SK-N-SH treated with all-trans-retinoic acid at 6 μM for 48 hours (cell line): ENCODE measurements around the gene ZNF202.

Experiments
- ATAC-seq: fragments of 200-7000 bp; cut with Tn5 transposase; 3 replicates; pipeline ENCODE4 v1.9.1; 2020; ENCODE audit warnings: mild to moderate bottlenecking, moderate library complexity
- ARNTL ChIP-seq: fragments of 450-650 bp; formaldehyde crosslinking; IDR thresholded peaks from 2 replicates; pipeline ENCODE4 v1.5.0; 2020; ENCODE audit warnings: low read depth, mild to moderate bottlenecking, moderate library complexity, borderline replicate concordance
- ESRRG ChIP-seq: fragments of 250-450 bp; sonication (Bioruptor Pico); IDR thresholded peaks from 2 replicates; pipeline ENCODE4 v1.6.1; 2021; ENCODE audit warnings: mild to moderate bottlenecking
- OSR1 ChIP-seq: fragments of 250-450 bp; sonication (Bioruptor Pico); IDR thresholded peaks from 2 replicates; pipeline ENCODE4 v1.8.0; 2022; ENCODE audit warnings: moderate library complexity, mild to moderate bottlenecking, inconsistent platforms
- RARB ChIP-seq: fragments of 250-450 bp; sonication (Bioruptor Pico); IDR thresholded peaks from 2 replicates; pipeline ENCODE4 v1.8.0; 2021; ENCODE audit warnings: mild to moderate bottlenecking, moderate library complexity
- TOX ChIP-seq: fragments of 250-450 bp; sonication (Bioruptor Pico); IDR thresholded peaks from 2 replicates; pipeline ENCODE4 v1.8.0; 2021; ENCODE audit warnings: mild to moderate bottlenecking, moderate library complexity, borderline replicate concordance
- ZC3H10 ChIP-seq: fragments of 250-450 bp; sonication (Bioruptor Pico); IDR thresholded peaks from 2 replicates; pipeline ENCODE4 v1.5.1; 2021; ENCODE audit warnings: mild to moderate bottlenecking, moderate library complexity
- ZFP3 ChIP-seq: fragments of 250-450 bp; sonication (Bioruptor Pico); IDR thresholded peaks from 2 replicates; pipeline ENCODE4 v1.5.0; 2020; ENCODE audit warnings: mild to moderate bottlenecking, moderate library complexity
- ZFP30 ChIP-seq: fragments of 450-650 bp; formaldehyde crosslinking; IDR thresholded peaks from 2 replicates; pipeline ENCODE4 v1.5.0; 2022; ENCODE audit warnings: mild to moderate bottlenecking, moderate library complexity
- ZNF70 ChIP-seq: fragments of 450-650 bp; formaldehyde crosslinking; IDR thresholded peaks from 2 replicates; pipeline ENCODE4 v1.5.0; 2020; ENCODE audit warnings: mild to moderate bottlenecking, moderate library complexity
- ZNF8 ChIP-seq: fragments of 450-650 bp; formaldehyde crosslinking; IDR thresholded peaks from 2 replicates; pipeline ENCODE4 v1.5.0; 2020; ENCODE audit warnings: mild to moderate bottlenecking, moderate library complexity
- TF ChIP-seq, protein P1 (sequence below): fragments of 250-450 bp; sonication (Bioruptor Pico); IDR thresholded peaks from 2 replicates; pipeline ENCODE4 v1.5.1; 2021; ENCODE audit warnings: mild to moderate bottlenecking, moderate library complexity
- TF ChIP-seq, protein P2 (sequence below): fragments of 250-450 bp; sonication (Bioruptor Pico); IDR thresholded peaks from 2 replicates; pipeline ENCODE4 v1.8.0; 2021; ENCODE audit warnings: low read depth, mild to moderate bottlenecking, moderate library complexity, borderline replicate concordance
- TF ChIP-seq, protein P3 (sequence below): fragments of 250-450 bp; sonication (Bioruptor Pico); IDR thresholded peaks from 2 replicates; pipeline ENCODE4 v1.5.0; 2020; ENCODE audit warnings: mild to moderate bottlenecking, moderate library complexity
- TF ChIP-seq, protein P4 (sequence below): fragments of 250-450 bp; sonication (Bioruptor Pico); IDR thresholded peaks from 2 replicates; pipeline ENCODE4 v1.5.1; 2020; ENCODE audit warnings: low read depth, mild to moderate bottlenecking, moderate library complexity
- TF ChIP-seq, protein P5 (sequence below): fragments of 250-450 bp; sonication (Bioruptor Pico); IDR thresholded peaks from 2 replicates; pipeline ENCODE4 v1.8.0; 2020; ENCODE audit warnings: mild to moderate bottlenecking, moderate library complexity, borderline replicate concordance

The ZNF202 gene

DNA sequence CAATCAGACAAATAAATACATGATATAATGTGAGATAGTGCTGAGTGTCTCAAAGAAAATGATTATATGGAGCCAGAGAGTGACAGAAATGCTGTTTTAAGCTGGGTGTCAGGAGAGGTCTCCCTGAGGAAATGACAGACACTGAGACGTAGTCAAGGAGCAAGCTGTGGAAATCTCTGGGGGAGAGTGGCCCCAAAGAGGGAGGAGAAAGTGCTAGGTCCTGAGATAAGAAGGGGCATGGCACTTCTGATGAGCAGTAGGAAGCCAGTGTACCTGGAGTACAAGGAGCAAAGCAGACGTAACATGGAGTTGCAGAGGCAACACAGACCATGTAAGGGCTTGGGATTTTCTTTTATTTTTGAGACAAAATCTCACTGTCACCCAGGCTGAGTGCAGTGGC, 38.8 kb downstream of the ZNF202 start:
- TF ChIP-seq ZNF8 (CRISPR knock-in tag) (no peak), ZC3H10 (CRISPR knock-in tag) (no peak), ESRRG (CRISPR knock-in tag) (no peak)
- TF ChIP-seq, protein P1, sequence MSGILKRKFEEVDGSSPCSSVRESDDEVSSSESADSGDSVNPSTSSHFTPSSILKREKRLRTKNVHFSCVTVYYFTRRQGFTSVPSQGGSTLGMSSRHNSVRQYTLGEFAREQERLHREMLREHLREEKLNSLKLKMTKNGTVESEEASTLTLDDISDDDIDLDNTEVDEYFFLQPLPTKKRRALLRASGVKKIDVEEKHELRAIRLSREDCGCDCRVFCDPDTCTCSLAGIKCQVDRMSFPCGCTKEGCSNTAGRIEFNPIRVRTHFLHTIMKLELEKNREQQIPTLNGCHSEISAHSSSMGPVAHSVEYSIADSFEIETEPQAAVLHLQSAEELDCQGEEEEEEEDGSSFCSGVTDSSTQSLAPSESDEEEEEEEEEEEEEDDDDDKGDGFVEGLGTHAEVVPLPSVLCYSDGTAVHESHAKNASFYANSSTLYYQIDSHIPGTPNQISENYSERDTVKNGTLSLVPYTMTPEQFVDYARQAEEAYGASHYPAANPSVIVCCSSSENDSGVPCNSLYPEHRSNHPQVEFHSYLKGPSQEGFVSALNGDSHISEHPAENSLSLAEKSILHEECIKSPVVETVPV (CRISPR knock-in tag), result no peak
- TF ChIP-seq, protein P2, sequence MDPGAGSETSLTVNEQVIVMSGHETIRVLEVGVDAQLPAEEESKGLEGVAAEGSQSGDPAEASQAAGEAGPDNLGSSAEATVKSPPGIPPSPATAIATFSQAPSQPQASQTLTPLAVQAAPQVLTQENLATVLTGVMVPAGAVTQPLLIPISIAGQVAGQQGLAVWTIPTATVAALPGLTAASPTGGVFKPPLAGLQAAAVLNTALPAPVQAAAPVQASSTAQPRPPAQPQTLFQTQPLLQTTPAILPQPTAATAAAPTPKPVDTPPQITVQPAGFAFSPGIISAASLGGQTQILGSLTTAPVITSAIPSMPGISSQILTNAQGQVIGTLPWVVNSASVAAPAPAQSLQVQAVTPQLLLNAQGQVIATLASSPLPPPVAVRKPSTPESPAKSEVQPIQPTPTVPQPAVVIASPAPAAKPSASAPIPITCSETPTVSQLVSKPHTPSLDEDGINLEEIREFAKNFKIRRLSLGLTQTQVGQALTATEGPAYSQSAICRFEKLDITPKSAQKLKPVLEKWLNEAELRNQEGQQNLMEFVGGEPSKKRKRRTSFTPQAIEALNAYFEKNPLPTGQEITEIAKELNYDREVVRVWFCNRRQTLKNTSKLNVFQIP (CRISPR knock-in tag), result no peak
- no peak for ATAC-seq

DNA sequence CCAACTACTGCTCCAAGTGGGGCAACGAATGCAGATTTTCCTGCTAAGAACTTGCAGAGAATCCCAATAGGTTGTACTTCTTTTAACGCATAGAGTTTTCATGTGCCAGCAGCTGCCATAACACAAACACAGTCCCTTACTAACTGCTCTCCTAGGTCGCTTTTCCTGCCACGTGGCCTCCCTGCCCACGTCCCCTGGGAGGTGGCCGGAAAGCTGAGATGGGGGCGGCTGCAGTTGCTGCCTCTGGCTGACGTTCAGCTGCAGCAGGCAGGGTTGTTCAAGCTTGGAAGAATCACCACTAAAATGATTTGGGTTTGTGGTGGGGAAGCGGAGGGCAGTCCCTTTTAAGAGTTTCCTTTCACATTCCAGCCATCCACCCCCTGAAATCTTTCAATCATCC, 39.3 kb downstream of the ZNF202 start:
- ATAC-seq, result no peak
- TF ChIP-seq, protein P3, sequence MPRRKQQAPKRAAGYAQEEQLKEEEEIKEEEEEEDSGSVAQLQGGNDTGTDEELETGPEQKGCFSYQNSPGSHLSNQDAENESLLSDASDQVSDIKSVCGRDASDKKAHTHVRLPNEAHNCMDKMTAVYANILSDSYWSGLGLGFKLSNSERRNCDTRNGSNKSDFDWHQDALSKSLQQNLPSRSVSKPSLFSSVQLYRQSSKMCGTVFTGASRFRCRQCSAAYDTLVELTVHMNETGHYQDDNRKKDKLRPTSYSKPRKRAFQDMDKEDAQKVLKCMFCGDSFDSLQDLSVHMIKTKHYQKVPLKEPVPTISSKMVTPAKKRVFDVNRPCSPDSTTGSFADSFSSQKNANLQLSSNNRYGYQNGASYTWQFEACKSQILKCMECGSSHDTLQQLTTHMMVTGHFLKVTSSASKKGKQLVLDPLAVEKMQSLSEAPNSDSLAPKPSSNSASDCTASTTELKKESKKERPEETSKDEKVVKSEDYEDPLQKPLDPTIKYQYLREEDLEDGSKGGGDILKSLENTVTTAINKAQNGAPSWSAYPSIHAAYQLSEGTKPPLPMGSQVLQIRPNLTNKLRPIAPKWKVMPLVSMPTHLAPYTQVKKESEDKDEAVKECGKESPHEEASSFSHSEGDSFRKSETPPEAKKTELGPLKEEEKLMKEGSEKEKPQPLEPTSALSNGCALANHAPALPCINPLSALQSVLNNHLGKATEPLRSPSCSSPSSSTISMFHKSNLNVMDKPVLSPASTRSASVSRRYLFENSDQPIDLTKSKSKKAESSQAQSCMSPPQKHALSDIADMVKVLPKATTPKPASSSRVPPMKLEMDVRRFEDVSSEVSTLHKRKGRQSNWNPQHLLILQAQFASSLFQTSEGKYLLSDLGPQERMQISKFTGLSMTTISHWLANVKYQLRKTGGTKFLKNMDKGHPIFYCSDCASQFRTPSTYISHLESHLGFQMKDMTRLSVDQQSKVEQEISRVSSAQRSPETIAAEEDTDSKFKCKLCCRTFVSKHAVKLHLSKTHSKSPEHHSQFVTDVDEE (CRISPR knock-in tag), result no peak
- TF ChIP-seq ARNTL, result no peak
- TF ChIP-seq ZNF70 (CRISPR knock-in tag), result no peak
- no peak for TF ChIP-seq OSR1 (CRISPR knock-in tag)
- TF ChIP-seq RARB (CRISPR knock-in tag), result no peak
- TF ChIP-seq, protein P4, sequence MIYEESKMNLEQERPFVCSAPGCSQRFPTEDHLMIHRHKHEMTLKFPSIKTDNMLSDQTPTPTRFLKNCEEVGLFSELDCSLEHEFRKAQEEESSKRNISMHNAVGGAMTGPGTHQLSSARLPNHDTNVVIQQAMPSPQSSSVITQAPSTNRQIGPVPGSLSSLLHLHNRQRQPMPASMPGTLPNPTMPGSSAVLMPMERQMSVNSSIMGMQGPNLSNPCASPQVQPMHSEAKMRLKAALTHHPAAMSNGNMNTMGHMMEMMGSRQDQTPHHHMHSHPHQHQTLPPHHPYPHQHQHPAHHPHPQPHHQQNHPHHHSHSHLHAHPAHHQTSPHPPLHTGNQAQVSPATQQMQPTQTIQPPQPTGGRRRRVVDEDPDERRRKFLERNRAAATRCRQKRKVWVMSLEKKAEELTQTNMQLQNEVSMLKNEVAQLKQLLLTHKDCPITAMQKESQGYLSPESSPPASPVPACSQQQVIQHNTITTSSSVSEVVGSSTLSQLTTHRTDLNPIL (CRISPR knock-in tag), result no peak
- no peak for TF ChIP-seq ZNF8 (CRISPR knock-in tag)

DNA sequence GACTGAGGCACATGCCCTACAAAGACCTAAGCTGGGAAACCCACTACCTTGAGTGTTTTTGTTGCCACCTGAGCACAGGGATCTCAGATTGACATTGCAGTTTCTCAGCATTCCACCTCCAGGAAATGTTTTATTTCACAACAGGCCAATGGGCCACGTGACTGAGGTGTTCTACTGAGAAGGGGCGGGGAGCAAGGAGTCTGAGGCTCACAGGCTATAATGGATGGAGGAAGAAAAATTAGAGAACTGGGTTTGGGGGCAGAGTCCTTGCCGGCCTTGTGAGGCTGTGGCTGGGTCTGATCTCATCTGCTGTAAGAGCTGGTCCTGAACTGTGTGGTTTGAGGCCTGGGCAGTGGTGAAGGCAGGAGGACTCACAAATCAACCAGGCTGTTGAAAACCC, 40.7 kb downstream of the ZNF202 start:
- ATAC-seq, result no peak
- TF ChIP-seq, protein P5, sequence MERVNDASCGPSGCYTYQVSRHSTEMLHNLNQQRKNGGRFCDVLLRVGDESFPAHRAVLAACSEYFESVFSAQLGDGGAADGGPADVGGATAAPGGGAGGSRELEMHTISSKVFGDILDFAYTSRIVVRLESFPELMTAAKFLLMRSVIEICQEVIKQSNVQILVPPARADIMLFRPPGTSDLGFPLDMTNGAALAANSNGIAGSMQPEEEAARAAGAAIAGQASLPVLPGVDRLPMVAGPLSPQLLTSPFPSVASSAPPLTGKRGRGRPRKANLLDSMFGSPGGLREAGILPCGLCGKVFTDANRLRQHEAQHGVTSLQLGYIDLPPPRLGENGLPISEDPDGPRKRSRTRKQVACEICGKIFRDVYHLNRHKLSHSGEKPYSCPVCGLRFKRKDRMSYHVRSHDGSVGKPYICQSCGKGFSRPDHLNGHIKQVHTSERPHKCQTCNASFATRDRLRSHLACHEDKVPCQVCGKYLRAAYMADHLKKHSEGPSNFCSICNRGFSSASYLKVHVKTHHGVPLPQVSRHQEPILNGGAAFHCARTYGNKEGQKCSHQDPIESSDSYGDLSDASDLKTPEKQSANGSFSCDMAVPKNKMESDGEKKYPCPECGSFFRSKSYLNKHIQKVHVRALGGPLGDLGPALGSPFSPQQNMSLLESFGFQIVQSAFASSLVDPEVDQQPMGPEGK (CRISPR knock-in tag), result no peak
- TF ChIP-seq, protein P1 (CRISPR knock-in tag), result no peak
- TF ChIP-seq TOX (CRISPR knock-in tag), result no peak
- no peak for TF ChIP-seq ZFP3 (CRISPR knock-in tag)
- no peak for TF ChIP-seq OSR1 (CRISPR knock-in tag)
- no peak for TF ChIP-seq ZFP30 (CRISPR knock-in tag)
- TF ChIP-seq, protein P3 (CRISPR knock-in tag), result no peak
